Adipocyte (in vitro differentiated cells): Measurements from ENCODE around the gene PEPD.
A peak's percentile ranks its signal among the peaks of the same experiment; 100 is the strongest.

ENCODE experiments used
- DNase-seq: peaks from one replicate; pipeline ENCODE4 v3.0.0-alpha.2; 2015; ENCODE audit warnings: low read depth
- H3K27me3 ChIP-seq: replicated peaks from 2 replicates; pipeline ENCODE4 v1.7.0; 2013; ENCODE audit warnings: mild to moderate bottlenecking, low read length, moderate library complexity; ENCODE audit not compliant: control insufficient read depth, insufficient read depth
- H3K36me3 ChIP-seq: 2 replicates; pipeline ENCODE4 v1.7.0; 2013; ENCODE audit warnings: low read length, mild to moderate bottlenecking, moderate library complexity; ENCODE audit not compliant: control insufficient read depth, insufficient read depth, severe bottlenecking
- H3K4me1 ChIP-seq: 2 replicates; pipeline ENCODE4 v1.7.0; 2013; ENCODE audit warnings: mild to moderate bottlenecking, low read length, moderate library complexity; ENCODE audit not compliant: control insufficient read depth, insufficient read depth
- H3K4me3 ChIP-seq: 2 replicates; pipeline ENCODE4 v1.7.0; 2013; ENCODE audit warnings: mild to moderate bottlenecking, low read length, moderate library complexity
- H3K9ac ChIP-seq: 2 replicates; pipeline ENCODE4 v1.7.0; 2013; ENCODE audit warnings: mild to moderate bottlenecking, low read length, moderate library complexity
- H3K9me3 ChIP-seq: 2 replicates; pipeline ENCODE4 v1.7.0; 2013; ENCODE audit warnings: mild to moderate bottlenecking, low read length, moderate library complexity; ENCODE audit not compliant: control insufficient read depth

Gene PEPD

DNA sequence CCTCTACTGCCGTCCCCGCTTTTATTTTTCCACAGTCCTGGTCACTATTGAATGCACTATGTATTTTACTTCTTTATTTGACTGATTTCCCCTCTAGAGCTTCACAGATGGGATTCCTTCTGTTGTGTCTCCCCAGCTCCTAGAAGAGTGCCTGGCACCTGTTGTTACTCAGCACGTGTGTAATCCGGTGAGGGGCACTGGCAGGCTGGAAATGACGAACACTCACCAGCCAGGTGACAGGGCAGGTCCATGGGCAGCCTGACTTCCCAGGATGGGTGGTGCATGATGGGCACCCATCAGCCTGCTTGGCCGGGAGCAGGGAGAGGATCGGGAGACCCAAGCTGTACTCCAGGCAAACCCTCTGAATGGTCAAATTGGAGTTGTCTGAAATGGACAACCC, 80.9 kb downstream of the PEPD start:
- no peaks in the 10 kb centered on the region for H3K27me3 ChIP-seq
- no peak for DNase-seq

DNA sequence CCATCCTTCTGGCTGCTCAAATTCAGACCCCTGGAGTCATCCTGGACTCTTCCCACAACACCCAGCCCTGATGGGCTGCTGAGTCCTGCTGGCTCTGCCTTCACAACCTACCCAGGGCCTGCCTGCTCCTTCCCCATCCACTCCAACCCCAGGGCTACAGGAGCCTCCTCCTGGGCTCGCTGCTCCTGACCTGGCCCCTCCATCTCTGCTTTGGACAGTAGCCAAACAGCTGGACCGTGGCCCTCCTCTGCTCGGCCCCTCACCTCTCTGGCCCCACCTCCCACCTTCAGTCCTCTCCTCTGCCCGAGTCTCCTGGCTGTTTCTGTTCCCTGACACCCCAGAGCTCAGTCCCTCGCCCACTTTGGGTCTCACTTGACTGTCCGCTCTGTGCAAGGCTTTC, 81.3 kb downstream of the PEPD start:
- Histone ChIP-seq H3K9me3 (no peaks in the 10 kb centered on the region), H3K36me3 (peaks cover 4% of the 10 kb centered on the region), H3K4me3 (no peak overlapping the region), H3K27me3 (no peaks in the 10 kb centered on the region), H3K4me1 (peaks cover 6% of the 10 kb centered on the region), H3K9ac (no peak overlapping the region)
- DNase-seq: no peak

More for the DNA sequence above, 80.9 kb downstream of the PEPD start:
- Histone ChIP-seq H3K4me1 (peaks cover 6% of the 10 kb centered on the region), H3K4me3 (no peak overlapping the region), H3K9ac (no peak overlapping the region), H3K9me3 (no peaks in the 10 kb centered on the region), H3K36me3 (peaks cover 4% of the 10 kb centered on the region)

DNA sequence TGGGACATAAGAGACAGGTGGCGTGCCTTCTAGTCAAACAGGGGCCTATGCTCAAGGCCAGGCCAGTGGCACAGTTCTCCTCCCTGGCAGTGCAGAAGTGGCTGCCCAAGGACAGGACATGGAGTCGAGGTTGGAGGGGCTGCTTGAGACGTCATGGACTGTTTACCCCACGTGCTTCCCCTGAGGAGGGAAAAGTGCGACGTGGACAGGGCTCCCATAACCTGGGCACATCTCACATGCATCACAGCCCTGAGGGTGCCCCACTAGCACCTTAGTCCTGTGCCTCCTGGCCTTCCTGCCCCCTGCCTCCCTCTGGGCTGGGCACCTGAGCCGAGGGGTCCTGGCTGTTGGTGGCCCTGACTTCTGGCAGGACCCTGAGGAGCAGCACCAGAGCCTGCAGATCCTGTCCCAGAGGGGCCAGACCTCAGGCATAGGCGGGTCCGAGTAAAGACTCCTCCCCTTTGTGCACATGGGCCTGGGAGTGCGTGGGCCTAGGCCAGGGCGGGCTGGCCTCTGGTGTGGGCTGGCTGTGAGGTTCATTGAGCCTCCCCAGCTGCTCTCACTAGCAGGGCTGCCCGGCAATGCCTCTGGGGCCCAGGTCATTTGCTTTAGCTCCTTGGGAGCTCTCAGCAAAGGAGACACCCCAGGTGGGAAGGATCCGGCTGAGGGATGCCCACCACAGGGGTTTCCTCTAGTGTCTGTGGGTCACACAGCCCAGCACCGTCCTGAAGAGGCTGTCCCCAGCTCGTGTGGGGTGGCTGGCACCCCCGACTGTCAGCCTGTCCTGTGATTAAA, 82.4 kb downstream of the PEPD start:
- no peaks in the 10 kb centered on the region for H3K9me3 ChIP-seq
- H3K36me3 ChIP-seq: peaks cover 4% of the 10 kb centered on the region
- H3K27me3 ChIP-seq: no peaks in the 10 kb centered on the region
- H3K4me3 ChIP-seq: no peak overlapping the region
- no peaks in the 10 kb centered on the region for H3K4me1 ChIP-seq
- H3K9ac ChIP-seq: no peak overlapping the region
- no peak for DNase-seq

DNA sequence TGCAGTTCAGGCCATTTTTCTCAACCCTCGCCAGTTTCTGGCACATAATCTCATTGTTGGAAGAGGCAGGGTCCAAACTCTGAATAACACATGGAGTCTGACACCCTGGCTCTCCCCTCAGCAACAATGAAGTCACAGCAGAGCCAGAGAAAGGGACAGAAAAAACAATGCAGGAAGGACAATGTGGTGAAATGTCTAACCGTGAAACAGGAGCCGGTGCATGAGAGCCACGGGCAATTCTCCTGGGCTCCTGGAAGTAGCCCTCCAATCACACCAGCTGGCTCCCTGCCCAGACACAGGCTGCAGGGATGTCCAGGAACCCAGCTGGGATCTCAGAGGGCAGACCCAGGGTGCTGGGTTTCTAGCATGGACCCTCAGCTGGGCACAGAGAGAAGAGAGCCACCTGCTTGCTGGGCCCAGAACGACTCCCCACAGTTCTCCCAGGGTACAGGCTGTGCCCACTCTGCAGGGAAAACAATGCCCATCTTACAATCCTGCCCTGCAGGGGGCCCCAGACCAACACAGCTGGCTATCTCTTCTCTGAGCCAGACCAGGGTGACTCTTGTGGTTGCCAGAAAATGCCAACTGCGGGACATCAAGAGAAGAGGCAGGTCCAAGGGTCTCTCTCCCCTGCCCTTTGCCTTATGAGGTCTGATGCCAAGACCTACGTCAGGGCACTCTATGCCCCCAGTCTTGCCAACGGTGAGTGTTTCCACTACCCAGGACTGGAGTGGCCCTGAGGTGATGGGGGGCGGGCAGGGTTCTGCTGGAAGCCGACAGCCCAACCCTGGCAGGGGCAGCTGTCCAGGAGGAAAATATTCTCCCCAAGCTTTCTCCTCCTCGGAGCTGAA, 83.5 kb downstream of the PEPD start:
- Histone ChIP-seq H3K4me1 (no peaks in the 10 kb centered on the region), H3K9ac (no peak overlapping the region), H3K9me3 (no peaks in the 10 kb centered on the region), H3K4me3 (no peak overlapping the region), H3K36me3 (no peaks in the 10 kb centered on the region), H3K27me3 (no peaks in the 10 kb centered on the region)
- no peak for DNase-seq

DNA sequence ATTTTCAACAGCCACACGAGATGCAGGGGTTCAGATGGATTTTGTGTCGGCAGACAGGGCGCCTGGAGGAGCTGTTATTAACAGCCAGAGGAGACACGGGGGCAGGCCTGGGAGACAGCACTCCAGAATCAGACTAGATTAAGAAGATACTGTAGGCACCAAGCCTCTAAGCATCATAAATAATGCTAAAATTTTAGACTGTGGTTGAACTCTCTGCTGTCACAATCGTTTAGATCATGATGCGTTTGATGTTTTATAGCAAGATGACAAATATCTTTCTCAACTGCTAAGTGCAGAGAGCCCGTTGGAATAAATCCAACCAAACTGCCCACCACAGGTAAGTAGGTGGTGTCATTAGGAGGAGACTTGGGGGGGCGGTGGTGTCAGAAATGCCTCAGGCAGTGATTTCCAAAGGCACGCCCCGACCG, 84.2 kb downstream of the PEPD start:
- no peaks in the 10 kb centered on the region for H3K4me1 ChIP-seq
- no peak for DNase-seq
- no peaks in the 10 kb centered on the region for H3K9me3 ChIP-seq
- H3K36me3 ChIP-seq: no peaks in the 10 kb centered on the region
- no peaks in the 10 kb centered on the region for H3K27me3 ChIP-seq
- H3K4me3 ChIP-seq: no peak overlapping the region
- H3K9ac ChIP-seq: no peak overlapping the region

DNA sequence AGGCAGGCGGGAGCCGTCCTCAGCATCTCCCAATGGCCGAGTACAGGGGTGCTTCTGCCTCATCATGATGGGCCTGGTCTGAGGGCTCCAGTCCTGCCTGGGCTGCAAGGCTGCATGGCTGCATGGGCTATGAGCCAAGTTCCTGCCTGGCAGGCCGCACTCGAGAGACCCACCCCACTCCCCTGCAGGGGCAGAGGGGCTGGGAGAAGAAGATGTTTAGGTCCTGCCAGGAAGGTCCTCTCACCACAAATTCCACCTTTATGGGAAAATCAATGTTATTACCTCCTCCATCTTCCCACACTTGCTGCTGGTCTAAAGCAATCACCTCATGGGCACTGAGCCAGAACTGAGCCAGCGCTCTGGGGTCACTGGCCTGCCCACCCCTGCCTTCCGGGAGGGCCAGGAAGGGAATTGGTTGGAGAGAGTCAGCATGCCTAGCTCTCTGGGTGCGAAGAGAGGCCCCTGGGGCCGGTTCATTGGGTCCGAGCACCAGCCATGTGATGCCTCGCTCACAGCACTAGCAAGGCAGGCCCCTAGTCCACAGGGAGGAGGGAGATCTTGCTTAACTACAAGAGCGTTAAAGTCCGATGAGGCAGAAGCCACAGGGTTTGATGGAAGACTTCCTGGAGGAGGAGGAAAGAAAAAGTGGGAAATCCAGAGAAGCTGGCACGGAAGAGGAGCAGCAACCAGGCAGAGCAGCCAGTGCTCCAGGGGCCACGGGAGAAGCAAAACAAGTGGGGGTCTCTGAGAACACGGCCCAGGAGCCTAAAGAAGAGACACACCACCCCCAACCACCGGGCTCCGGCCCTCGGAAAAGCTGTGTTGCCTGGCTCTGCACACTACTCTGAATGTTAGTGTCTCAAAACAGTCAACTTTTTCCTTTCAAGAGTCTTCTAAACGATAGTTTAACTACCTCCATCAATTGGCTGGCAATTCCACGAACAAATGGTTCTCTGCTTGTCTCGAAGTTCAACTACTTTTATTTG, 84.9 kb downstream of the PEPD start:
- Histone ChIP-seq H3K9me3 (no peaks in the 10 kb centered on the region), H3K4me3 (no peak overlapping the region), H3K36me3 (no peaks in the 10 kb centered on the region), H3K9ac (no peak overlapping the region), H3K4me1 (no peaks in the 10 kb centered on the region), H3K27me3 (no peaks in the 10 kb centered on the region)
- DNase-seq: no peak

DNA sequence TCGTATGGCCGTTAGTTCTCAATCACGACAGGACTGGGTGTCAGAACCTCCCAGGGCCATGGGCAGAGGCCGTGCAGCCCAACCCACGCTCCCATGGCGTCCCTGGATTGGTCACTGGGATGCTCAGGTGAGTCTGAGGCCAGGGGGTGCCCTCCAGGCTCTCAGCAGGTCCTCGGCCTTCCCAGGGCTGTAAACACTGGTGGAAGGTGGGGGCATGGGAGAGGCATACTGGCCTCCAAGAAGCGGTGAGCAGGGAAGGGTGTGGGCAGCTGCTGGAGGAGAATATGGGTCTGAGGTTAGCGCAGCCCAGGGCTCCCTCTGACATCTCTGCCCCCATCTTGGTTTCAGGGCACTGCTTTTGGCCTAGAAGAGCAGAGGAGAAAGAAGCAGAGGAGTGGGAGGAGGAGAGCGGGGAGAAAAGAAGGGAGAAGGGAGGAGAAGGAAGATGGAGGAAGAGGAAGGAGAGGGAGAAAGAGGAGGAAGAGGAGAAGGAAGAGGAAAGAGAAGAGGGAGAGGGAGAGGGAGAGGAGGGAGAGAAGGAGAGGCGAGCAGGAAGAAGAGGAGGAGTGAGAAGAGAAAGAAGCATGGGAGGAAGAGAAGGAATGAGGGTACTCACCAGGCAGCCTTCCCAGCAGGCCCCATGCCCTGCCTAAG, 85.8 kb downstream of the PEPD start:
- Histone ChIP-seq H3K27me3 (no peaks in the 10 kb centered on the region), H3K36me3 (no peaks in the 10 kb centered on the region), H3K9ac (no peak overlapping the region), H3K4me1 (no peaks in the 10 kb centered on the region), H3K4me3 (no peak overlapping the region), H3K9me3 (no peaks in the 10 kb centered on the region)
- DNase-seq: no peak

DNA sequence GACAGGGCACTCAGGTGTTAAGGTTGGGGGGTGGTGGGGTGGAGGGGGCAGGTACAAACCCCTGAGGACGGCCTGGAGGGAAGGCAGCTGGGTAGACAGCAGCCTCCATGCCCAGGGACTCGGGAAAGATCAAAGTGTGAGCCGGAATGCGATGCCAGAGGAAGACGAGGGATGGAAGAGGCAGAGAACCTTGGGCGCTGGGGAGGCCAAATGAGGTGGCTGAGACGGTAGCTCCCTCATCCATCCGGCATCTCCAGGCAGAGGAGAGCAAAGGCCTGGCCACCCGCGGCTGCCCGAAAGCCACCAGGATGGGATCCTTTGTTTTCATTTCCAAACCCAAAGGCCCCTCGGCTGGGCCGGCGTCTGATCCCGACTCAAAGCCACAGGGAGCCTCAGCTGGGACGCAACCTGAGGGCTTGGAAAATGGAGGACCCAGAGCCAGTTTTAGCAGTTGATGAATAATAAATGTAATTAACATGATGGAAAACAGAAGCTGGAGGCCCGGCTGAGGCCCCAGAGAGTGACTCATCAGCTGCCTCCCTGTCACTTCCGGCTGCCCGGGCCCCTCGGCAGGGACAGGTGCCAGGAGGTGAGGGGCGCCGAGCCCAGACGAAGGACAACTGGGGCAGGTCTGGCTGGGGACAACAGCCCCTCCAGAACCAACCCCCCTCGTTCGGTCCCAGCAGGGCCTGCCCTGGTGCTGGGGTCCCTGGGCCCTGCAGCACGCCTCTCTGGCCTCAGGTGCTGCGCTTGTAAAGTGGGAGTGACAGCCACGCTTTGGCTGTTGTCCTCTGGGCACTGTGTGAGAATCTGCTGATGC, 86.5 kb downstream of the PEPD start:
- H3K9me3 ChIP-seq: no peaks in the 10 kb centered on the region
- H3K4me1 ChIP-seq: no peaks in the 10 kb centered on the region
- no peak overlapping the region for H3K9ac ChIP-seq
- peak; percentile 43 for DNase-seq
- no peak overlapping the region for H3K4me3 ChIP-seq
- H3K36me3 ChIP-seq: no peaks in the 10 kb centered on the region
- no peaks in the 10 kb centered on the region for H3K27me3 ChIP-seq

DNA sequence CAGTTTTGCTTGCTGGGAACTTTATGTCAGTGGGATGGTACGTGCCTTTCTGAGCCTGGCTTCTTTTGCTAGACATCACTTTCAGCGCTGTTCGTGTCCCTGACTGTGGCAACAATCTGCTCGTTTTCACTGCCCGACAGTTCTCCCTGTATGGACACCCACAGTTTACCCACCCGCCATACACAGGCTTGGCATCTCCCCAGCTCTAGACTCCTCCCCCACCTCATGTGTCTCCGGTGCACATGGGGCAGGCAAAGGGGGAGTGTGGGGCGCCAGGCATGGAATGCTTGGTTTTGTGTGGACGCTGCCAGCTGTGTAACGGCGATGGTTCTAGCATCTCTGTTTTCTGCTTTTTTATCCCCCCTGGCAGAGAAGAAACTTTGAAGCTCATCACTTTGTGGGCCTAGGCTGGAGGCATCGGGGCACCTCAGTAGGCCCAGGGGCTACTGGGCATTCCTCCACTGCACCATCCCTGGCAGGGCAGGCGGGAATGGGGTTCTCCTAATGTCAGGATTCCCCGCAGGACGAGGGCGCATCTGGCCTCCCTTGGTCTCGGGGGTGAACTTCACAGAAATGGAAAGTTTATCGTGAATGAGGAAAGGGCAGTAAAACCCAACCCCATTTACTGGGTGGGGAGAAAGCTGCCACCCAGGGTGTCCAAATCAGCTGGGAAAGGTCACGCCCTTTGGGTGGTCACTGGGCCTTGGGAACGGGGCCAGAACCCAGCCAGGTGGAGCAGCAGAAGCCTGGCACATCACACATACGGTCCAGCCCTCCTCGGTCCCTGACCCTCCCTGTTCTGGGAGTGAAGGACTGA, 87.3 kb downstream of the PEPD start:
- Histone ChIP-seq H3K4me1 (no peaks in the 10 kb centered on the region), H3K9me3 (no peaks in the 10 kb centered on the region), H3K27me3 (no peaks in the 10 kb centered on the region), H3K9ac (no peak overlapping the region), H3K36me3 (no peaks in the 10 kb centered on the region), H3K4me3 (no peak overlapping the region)
- no peak for DNase-seq
